Keratinocyte (primary cell): ENCODE results near the gene SON.

Source experiments
- EZH2 ChIP-seq: IDR thresholded peaks from one replicate; pipeline ENCODE4 v1.6.1; 2012; ENCODE audit warnings: inconsistent platforms, mild to moderate bottlenecking, low read length, moderate library complexity
- TF ChIP-seq, protein P1 (sequence below), 3 experiments: IDR thresholded peaks in 1 of 3; conservative IDR thresholded peaks in 1 of 3; optimal IDR thresholded peaks in 1 of 3; 2 replicates in 2 of 3; 3 replicates in 1 of 3; pipeline versions ENCODE3 to v1.5.1; 2011; ENCODE audit warnings: low read length in 3 of 3, mild to moderate bottlenecking in 3 of 3, moderate library complexity in 2 of 3, control low read depth in 1 of 3, inconsistent platforms in 1 of 3; ENCODE audit not compliant: insufficient read depth in 2 of 3; ENCODE audit errors: extremely low read depth in 1 of 3

DNA sequence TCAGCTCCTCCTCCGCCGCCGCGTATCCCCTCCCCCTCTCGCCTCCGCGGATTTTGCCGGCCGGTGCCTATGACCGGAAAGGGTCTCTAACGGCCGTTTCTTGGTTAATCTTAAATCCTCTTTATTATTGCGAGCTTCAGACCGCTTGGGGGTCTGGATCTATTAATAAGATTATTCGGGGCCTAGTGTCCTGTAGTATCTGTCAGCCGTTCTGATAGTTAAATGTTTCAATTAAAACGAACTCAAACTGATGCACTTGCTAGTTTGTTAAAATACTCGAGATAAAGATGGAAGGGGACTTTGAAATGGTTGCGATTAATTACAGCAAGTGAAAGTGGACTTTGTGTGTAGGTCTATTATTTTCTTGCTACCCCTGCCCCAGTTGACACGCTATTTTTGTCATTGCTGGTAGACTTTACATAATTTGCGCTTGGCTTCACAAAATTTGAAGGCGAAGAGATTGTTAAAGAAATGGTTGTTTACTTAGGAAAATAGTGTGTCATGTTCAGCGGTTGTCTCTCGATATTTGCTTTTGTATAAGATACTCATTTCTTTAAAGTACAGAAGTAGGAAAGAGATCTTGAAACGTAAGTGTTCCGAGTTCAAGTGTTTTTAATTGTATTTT lies 779 bp downstream of the SON start:
- TF ChIP-seq, protein P1, sequence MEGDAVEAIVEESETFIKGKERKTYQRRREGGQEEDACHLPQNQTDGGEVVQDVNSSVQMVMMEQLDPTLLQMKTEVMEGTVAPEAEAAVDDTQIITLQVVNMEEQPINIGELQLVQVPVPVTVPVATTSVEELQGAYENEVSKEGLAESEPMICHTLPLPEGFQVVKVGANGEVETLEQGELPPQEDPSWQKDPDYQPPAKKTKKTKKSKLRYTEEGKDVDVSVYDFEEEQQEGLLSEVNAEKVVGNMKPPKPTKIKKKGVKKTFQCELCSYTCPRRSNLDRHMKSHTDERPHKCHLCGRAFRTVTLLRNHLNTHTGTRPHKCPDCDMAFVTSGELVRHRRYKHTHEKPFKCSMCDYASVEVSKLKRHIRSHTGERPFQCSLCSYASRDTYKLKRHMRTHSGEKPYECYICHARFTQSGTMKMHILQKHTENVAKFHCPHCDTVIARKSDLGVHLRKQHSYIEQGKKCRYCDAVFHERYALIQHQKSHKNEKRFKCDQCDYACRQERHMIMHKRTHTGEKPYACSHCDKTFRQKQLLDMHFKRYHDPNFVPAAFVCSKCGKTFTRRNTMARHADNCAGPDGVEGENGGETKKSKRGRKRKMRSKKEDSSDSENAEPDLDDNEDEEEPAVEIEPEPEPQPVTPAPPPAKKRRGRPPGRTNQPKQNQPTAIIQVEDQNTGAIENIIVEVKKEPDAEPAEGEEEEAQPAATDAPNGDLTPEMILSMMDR (optimal IDR thresholded peaks at IDR 0.05 in 1 of 3, IDR thresholded peaks at IDR 0.05 in 1 of 3, conservative IDR thresholded peaks at IDR 0.05 in 1 of 3; ENCODE audit: extremely low read depth in 1 of 3, insufficient read depth in 2 of 3, low read length in 3 of 3), result no peak
- TF ChIP-seq EZH2, result no peak
